ENCODE data around the gene NMB.
"Not testable (repeated sequence)": the region's sequence is repeated elsewhere in the genome, so short reads cannot be mapped to it uniquely, and the experiment has no call there.

The NMB gene

GRCh38 chr15:84658080-84658787 is at the start of gene NMB:
Gene NMB, minus strand, starts transcription at chr15:84658199. Its CDS starts 47 bp downstream, at chr15:84658152.
- DNase-seq (ENCODE audit: low read depth in 2 of 2): peak; percentile 60 to 75

GRCh38 chr15:84703808-84704207 is 45.8 kb upstream of the NMB start:
- DNase-seq (ENCODE audit: low read depth in 2 of 2): no peak

- no peak for DNase-seq (ENCODE audit: low read depth in 2 of 2)
These were observed 45.0 kb upstream of the NMB start for GRCh38 chr15:84702961-84703482.

- no peak for DNase-seq (ENCODE audit: low read depth in 2 of 2)
These were observed 41.7 kb upstream of the NMB start for GRCh38 chr15:84699538-84700191.

GRCh38 chr15:84697236-84697990 is 39.4 kb upstream of the NMB start:
- DNase-seq (ENCODE audit: low read depth in 2 of 2): no peak

GRCh38 chr15:84696757-84697156 is 38.8 kb upstream of the NMB start:
- no peak for DNase-seq (ENCODE audit: low read depth in 2 of 2)

GRCh38 chr15:84690342-84690741 is 32.3 kb upstream of the NMB start:
- DNase-seq (ENCODE audit: low read depth in 2 of 2): no peak

- no peak for DNase-seq (ENCODE audit: low read depth in 2 of 2)
These were observed 31.9 kb upstream of the NMB start for GRCh38 chr15:84689858-84690257.

- not testable (repeated sequence) for DNase-seq (ENCODE audit: low read depth in 2 of 2)
These were observed 28.4 kb upstream of the NMB start for GRCh38 chr15:84686446-84686845.

- no peak for DNase-seq (ENCODE audit: low read depth in 2 of 2)
These were observed 27.3 kb upstream of the NMB start for GRCh38 chr15:84685304-84685703.

GRCh38 chr15:84684092-84684491 is 26.1 kb upstream of the NMB start:
- no peak for DNase-seq (ENCODE audit: low read depth in 2 of 2)

- DNase-seq (ENCODE audit: low read depth in 2 of 2): peak in 1 of 2 donors; percentile 42
These were observed 23.8 kb upstream of the NMB start for GRCh38 chr15:84681831-84682230.

GRCh38 chr15:84671211-84671610 is 13.2 kb upstream of the NMB start:
- DNase-seq (ENCODE audit: low read depth in 2 of 2): no peak

- peak; percentile 40 to 44 for DNase-seq (ENCODE audit: low read depth in 2 of 2)
These were observed 11.7 kb upstream of the NMB start for GRCh38 chr15:84669726-84670125.

GRCh38 chr15:84668221-84668982 is 10.4 kb upstream of the NMB start:
- no peak for DNase-seq (ENCODE audit: low read depth in 2 of 2)

- DNase-seq (ENCODE audit: low read depth in 2 of 2): no peak
These were observed 8.4 kb upstream of the NMB start for GRCh38 chr15:84666373-84666772.

- DNase-seq (ENCODE audit: low read depth in 2 of 2): no peak
These were observed 3.0 kb upstream of the NMB start for GRCh38 chr15:84661001-84661400.

- DNase-seq (ENCODE audit: low read depth in 2 of 2): no peak
These were observed 2.1 kb upstream of the NMB start for GRCh38 chr15:84659904-84660781.

GRCh38 chr15:84658788-84659411 is 901 bp upstream of the NMB start:
- DNase-seq (ENCODE audit: low read depth in 2 of 2): no peak

GRCh38 chr15:84657748-84658079 is 285 bp downstream of the NMB start:
- no peak for DNase-seq (ENCODE audit: low read depth in 2 of 2)
